A673 (cell line): ENCODE data around the gene HSPB7. TPM values are rescaled to one million over a fixed set of nuclear protein-coding genes. Genes with fewer than 3 reads are reported as not detected.

Experiments used
- BruUV-seq: library from RNA; stranded (reverse); fragments of 400-500 nt; replicated peaks from 2 replicates; lab custom pipeline; 2021; lab: Mats Ljungman, UMichigan
- CTCF ChIA-PET: fragments of 300-600 bp; sonication (Branson Sonifier 250); formaldehyde crosslinking; loops from one replicate; lab custom pipeline; 2022; ENCODE audit warnings: antibody characterized with exemption; lab: Charles Lee
- POLR2A ChIA-PET: fragments of 300-600 bp; sonication (Branson Sonifier 250); formaldehyde crosslinking; loops from one replicate; lab custom pipeline; 2022; ENCODE audit warnings: antibody characterized with exemption; ENCODE audit not compliant: low non-redundant PET; lab: Charles Lee
- DNase-seq: peaks from one replicate; pipeline ENCODE4 v3.0.0-alpha.2; 2015; ENCODE audit warnings: low spot score
- H3K27ac ChIP-seq: fragments of 200-600 bp; sonication (generic); 2 replicates; pipeline ENCODE4 v1.5.1; 2016; ENCODE audit warnings: mixed run types, low read depth, mild to moderate bottlenecking, mixed read lengths, antibody characterized with exemption, low read length; ENCODE audit not compliant: poor library complexity, severe bottlenecking
- H3K27me3 ChIP-seq: fragments of 200-600 bp; sonication (generic); replicated peaks from 2 replicates; pipeline ENCODE4 v1.6.1; 2017; ENCODE audit warnings: mixed run types, low read depth, mild to moderate bottlenecking, mixed read lengths, antibody characterized with exemption, low read length; ENCODE audit not compliant: insufficient read depth, poor library complexity
- H3K36me3 ChIP-seq: fragments of 200-600 bp; sonication (generic); 2 replicates; pipeline ENCODE4 v1.6.1; 2016; ENCODE audit warnings: mixed run types, mild to moderate bottlenecking, mixed read lengths, antibody characterized with exemption, low read length; ENCODE audit not compliant: insufficient read depth, poor library complexity, severe bottlenecking
- H3K4me1 ChIP-seq: fragments of 200-600 bp; sonication (generic); 2 replicates; pipeline ENCODE4 v1.6.1; 2017; ENCODE audit warnings: mixed run types, mild to moderate bottlenecking, mixed read lengths, antibody characterized with exemption, low read length; ENCODE audit not compliant: insufficient read depth, poor library complexity, severe bottlenecking
- H3K4me3 ChIP-seq: fragments of 200-600 bp; sonication (generic); 2 replicates; pipeline ENCODE4 v1.5.1; 2016; ENCODE audit warnings: low read depth, mixed run types, mild to moderate bottlenecking, mixed read lengths, low read length; ENCODE audit not compliant: poor library complexity, severe bottlenecking
- H3K9me3 ChIP-seq: fragments of 200-600 bp; sonication (generic); 2 replicates; pipeline ENCODE4 v1.6.1; 2016; ENCODE audit warnings: mixed run types, low read depth, mild to moderate bottlenecking, mixed read lengths, antibody characterized with exemption, low read length; ENCODE audit not compliant: poor library complexity, severe bottlenecking
- CTCF ChIP-seq: fragments of 300-800, 200-600 bp; sonication (generic); conservative IDR thresholded peaks from 2 replicates; pipeline ENCODE4 v1.5.1; 2017; ENCODE audit warnings: low read depth, mild to moderate bottlenecking, antibody characterized with exemption, low read length, moderate library complexity, mixed read lengths
- EZH2 ChIP-seq: fragments of 200-600 bp; sonication (generic); IDR thresholded peaks from 2 replicates; pipeline ENCODE4 v1.6.1; 2017; ENCODE audit warnings: borderline replicate concordance, low read depth, mild to moderate bottlenecking, mixed read lengths, antibody characterized with exemption, low read length; ENCODE audit not compliant: poor library complexity, severe bottlenecking
- intact Hi-C: fragments of 100-400 bp; cut with micrococcal nuclease; formaldehyde crosslinking; loops from one replicate; pipeline ENCODE4 v1.10.0; 2022; ENCODE audit not compliant: unreplicated experiment
- total RNA-seq: library from RNA; stranded (reverse); gene quantifications from 2 replicates; pipeline ENCODE4 v1.2.3, GENCODE V29; 2021

The HSPB7 gene
- total RNA-seq, 1 experiment from 2014 or later, result not detected

- BruUV-seq, result no TSS peak
- POLR2A ChIA-PET, result no interaction called here
- no peaks in the 10 kb centered on the region for H3K9me3 ChIP-seq
These were observed 23.8 kb downstream of the HSPB7 start for GRCh38 chr1:15994081-15994480.

GRCh38 chr1:15993666-15994065, 24.2 kb downstream of the HSPB7 start:
- H3K9me3 ChIP-seq, result no peaks in the 10 kb centered on the region
- intact Hi-C loops, result no loop called here
- BruUV-seq, result no TSS peak
- TF ChIP-seq EZH2, result no peak
- no peak for TF ChIP-seq CTCF
- CTCF ChIA-PET, result no interaction called here
- POLR2A ChIA-PET, result no interaction called here
- no peak for DNase-seq
- H3K36me3 ChIP-seq, result no peaks in the 10 kb centered on the region
- no peak overlapping the region for H3K4me3 ChIP-seq
- no peaks in the 10 kb centered on the region for H3K27me3 ChIP-seq
- H3K27ac ChIP-seq, result no peak overlapping the region
- no peaks in the 10 kb centered on the region for H3K4me1 ChIP-seq

More at GRCh38 chr1:15994081-15994480, 23.8 kb downstream of the HSPB7 start:
- CTCF ChIA-PET, result no interaction called here
- no peaks in the 10 kb centered on the region for H3K27me3 ChIP-seq
- intact Hi-C loops, result no loop called here
- H3K27ac ChIP-seq, result no peak overlapping the region
- no peaks in the 10 kb centered on the region for H3K4me1 ChIP-seq
- TF ChIP-seq CTCF (no peak), EZH2 (no peak)
- no peak overlapping the region for H3K4me3 ChIP-seq
- no peaks in the 10 kb centered on the region for H3K36me3 ChIP-seq
- no peak for DNase-seq

- Histone ChIP-seq H3K4me1 (no peaks in the 10 kb centered on the region), H3K27me3 (no peaks in the 10 kb centered on the region), H3K4me3 (no peak overlapping the region), H3K9me3 (no peaks in the 10 kb centered on the region), H3K36me3 (no peaks in the 10 kb centered on the region), H3K27ac (no peak overlapping the region)
- TF ChIP-seq CTCF (no peak), EZH2 (no peak)
- no peak for DNase-seq
- CTCF ChIA-PET, result no interaction called here
- no TSS peak for BruUV-seq
- intact Hi-C loops, result no loop called here
- POLR2A ChIA-PET, result no interaction called here
These were observed 25.0 kb downstream of the HSPB7 start for GRCh38 chr1:15992582-15993500.
